HG02840 (cell line): ENCODE results near the gene HSCB.
"Not testable (repeated sequence)": the region's sequence is repeated elsewhere in the genome, so short reads cannot be mapped to it uniquely, and the experiment has no call there.

ENCODE experiments used
- ATAC-seq: cut with Tn5 transposase; IDR thresholded peaks from one replicate; pipeline ENCODE4 v1.9.1; 2021; ENCODE audit warnings: mild to moderate bottlenecking, moderate library complexity, moderate number of reproducible peaks; ENCODE audit not compliant: unreplicated experiment, low FRiP score

Gene HSCB

GRCh38 chr22:28783786-28784671 is 42.2 kb downstream of the HSCB start:
- ATAC-seq = no peak

- ATAC-seq = no peak
These were observed 46.8 kb downstream of the HSCB start for GRCh38 chr22:28788601-28789000.

- no peak for ATAC-seq
These were observed 49.3 kb downstream of the HSCB start for GRCh38 chr22:28791124-28791523.

GRCh38 chr22:28791841-28792490 is 50.1 kb downstream of the HSCB start:
- ATAC-seq = peak; percentile 42

- ATAC-seq = peak; percentile 33
These were observed 50.9 kb downstream of the HSCB start for GRCh38 chr22:28792491-28793383.

- ATAC-seq = no peak
These were observed 52.2 kb downstream of the HSCB start for GRCh38 chr22:28793976-28794584.

GRCh38 chr22:28795071-28795693 is 53.3 kb downstream of the HSCB start:
- no peak for ATAC-seq

- no peak for ATAC-seq
These were observed 54.4 kb downstream of the HSCB start for GRCh38 chr22:28795932-28796856.

- ATAC-seq = no peak
These were observed 57.2 kb downstream of the HSCB start for GRCh38 chr22:28798810-28799605.

GRCh38 chr22:28799606-28800307 is 57.9 kb downstream of the HSCB start:
- ATAC-seq = peak; percentile 16

- peak; percentile 80 for ATAC-seq
These were observed 58.6 kb downstream of the HSCB start, which contains the start of gene XBP1 for GRCh38 chr22:28800308-28801041. Gene XBP1, minus strand, starts transcription at chr22:28800569.

- ATAC-seq = no peak
These were observed 60.2 kb downstream of the HSCB start for GRCh38 chr22:28801845-28802594.

- ATAC-seq = no peak
These were observed 60.8 kb downstream of the HSCB start for GRCh38 chr22:28802595-28803123.

- ATAC-seq = not testable (repeated sequence)
These were observed 63.6 kb downstream of the HSCB start for GRCh38 chr22:28805426-28805825.
